Measurements from ENCODE around the gene UCMA.

DNA sequence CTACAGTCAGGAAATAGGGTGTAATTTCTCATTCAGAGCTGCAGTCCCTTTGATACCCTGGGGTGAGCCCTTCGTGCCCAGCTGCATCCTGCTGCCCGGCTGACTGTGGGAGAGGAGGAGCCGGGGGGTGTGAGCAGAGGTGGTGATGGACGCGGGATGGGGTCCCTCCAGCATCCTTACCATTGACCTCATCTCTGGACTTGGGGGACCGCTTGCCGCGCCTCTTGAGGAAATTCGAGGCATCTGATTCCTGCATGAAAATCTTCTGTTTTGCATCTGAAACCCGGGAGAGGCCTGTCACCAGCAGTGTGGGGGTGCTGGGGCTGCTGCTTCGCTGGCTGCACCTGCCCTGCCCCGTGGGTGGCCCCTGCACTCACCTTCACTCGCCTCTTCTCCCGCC, 816 bp downstream of the UCMA start:
- TF ChIP-seq, protein P1, sequence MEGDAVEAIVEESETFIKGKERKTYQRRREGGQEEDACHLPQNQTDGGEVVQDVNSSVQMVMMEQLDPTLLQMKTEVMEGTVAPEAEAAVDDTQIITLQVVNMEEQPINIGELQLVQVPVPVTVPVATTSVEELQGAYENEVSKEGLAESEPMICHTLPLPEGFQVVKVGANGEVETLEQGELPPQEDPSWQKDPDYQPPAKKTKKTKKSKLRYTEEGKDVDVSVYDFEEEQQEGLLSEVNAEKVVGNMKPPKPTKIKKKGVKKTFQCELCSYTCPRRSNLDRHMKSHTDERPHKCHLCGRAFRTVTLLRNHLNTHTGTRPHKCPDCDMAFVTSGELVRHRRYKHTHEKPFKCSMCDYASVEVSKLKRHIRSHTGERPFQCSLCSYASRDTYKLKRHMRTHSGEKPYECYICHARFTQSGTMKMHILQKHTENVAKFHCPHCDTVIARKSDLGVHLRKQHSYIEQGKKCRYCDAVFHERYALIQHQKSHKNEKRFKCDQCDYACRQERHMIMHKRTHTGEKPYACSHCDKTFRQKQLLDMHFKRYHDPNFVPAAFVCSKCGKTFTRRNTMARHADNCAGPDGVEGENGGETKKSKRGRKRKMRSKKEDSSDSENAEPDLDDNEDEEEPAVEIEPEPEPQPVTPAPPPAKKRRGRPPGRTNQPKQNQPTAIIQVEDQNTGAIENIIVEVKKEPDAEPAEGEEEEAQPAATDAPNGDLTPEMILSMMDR (IDR thresholded peaks at IDR 0.05; ENCODE audit: low read depth, low read length) = no peak
- TF ChIP-seq EZH2phosphoT487 (IDR thresholded peaks at IDR 0.05; ENCODE audit: low read depth) = no peak
